Stimulated activated CD4-positive, alpha-beta T cell treated with anti-CD3 and anti-CD28 coated beads, Interleukin-4, amount 100 ng/mL, for 4 hours (primary cell): ENCODE results near the gene SART3.

Experiments used
- DNase-seq, 2 experiments: peaks; one replicate each; pipeline ENCODE4 v3.0.0-alpha.2; 2020

The SART3 gene

GRCh38 chr12:108484845-108485244, 76.1 kb downstream of the SART3 start:
- no peak for DNase-seq

- no peak for DNase-seq
Measured at GRCh38 chr12:108484431-108484830, 76.5 kb downstream of the SART3 start.

GRCh38 chr12:108483213-108484059, 77.5 kb downstream of the SART3 start:
- DNase-seq = no peak

- DNase-seq = no peak
Measured at GRCh38 chr12:108482717-108483212, 78.2 kb downstream of the SART3 start.

GRCh38 chr12:108479364-108480070, 81.5 kb downstream of the SART3 start:
- no peak for DNase-seq

GRCh38 chr12:108478611-108479206, 82.3 kb downstream of the SART3 start:
- no peak for DNase-seq

- no peak for DNase-seq
Measured at GRCh38 chr12:108477881-108478259, 83.1 kb downstream of the SART3 start.

- DNase-seq = no peak
Measured at GRCh38 chr12:108477055-108477880, 83.7 kb downstream of the SART3 start.

- DNase-seq = no peak
Measured at GRCh38 chr12:108475396-108475795, 85.6 kb downstream of the SART3 start.

- DNase-seq = no peak
Measured at GRCh38 chr12:108473400-108474055, 87.4 kb downstream of the SART3 start.
